Glutamatergic neuron (in vitro differentiated cells): Measurements from ENCODE around the gene KIR2DL3. TPM values are rescaled to one million over a fixed set of nuclear protein-coding genes. Genes with fewer than 3 reads are reported as not detected.
"Not testable (repeated sequence)": the region's sequence is repeated elsewhere in the genome, so short reads cannot be mapped to it uniquely, and the experiment has no call there.

Source experiments
- DNase-seq: peaks from one replicate; pipeline ENCODE4 v3.0.0; 2022
- H3K27ac Mint-ChIP-seq: one replicate; pipeline ENCODE4 v1.8.0; 2020; ENCODE audit warnings: mild to moderate bottlenecking, mixed read lengths, inconsistent platforms; ENCODE audit not compliant: unreplicated experiment
- H3K27me3 Mint-ChIP-seq: one replicate; pipeline ENCODE4 v1.8.0; 2020; ENCODE audit warnings: mild to moderate bottlenecking, moderate library complexity, mixed read lengths, inconsistent platforms; ENCODE audit not compliant: unreplicated experiment
- H3K36me3 Mint-ChIP-seq: one replicate; pipeline ENCODE4 v1.8.0; 2020; ENCODE audit warnings: mild to moderate bottlenecking, mixed read lengths, inconsistent platforms; ENCODE audit not compliant: unreplicated experiment
- H3K4me1 Mint-ChIP-seq: one replicate; pipeline ENCODE4 v1.8.0; 2020; ENCODE audit warnings: mild to moderate bottlenecking, low read depth, mixed read lengths, inconsistent platforms; ENCODE audit not compliant: unreplicated experiment
- H3K4me3 Mint-ChIP-seq: one replicate; pipeline ENCODE4 v1.8.0; 2020; ENCODE audit warnings: mild to moderate bottlenecking, mixed read lengths, inconsistent platforms; ENCODE audit not compliant: unreplicated experiment
- H3K9me3 Mint-ChIP-seq: one replicate; pipeline ENCODE4 v1.8.0; 2020; ENCODE audit warnings: mild to moderate bottlenecking, moderate library complexity, mixed read lengths, inconsistent platforms; ENCODE audit not compliant: unreplicated experiment
- CTCF ChIP-seq: fragments of 200-600 bp; sonication (generic); IDR thresholded peaks from one replicate; pipeline ENCODE4 v1.5.0; 2021; ENCODE audit not compliant: partially characterized antibody, unreplicated experiment
- total RNA-seq: library from RNA; stranded (reverse); fragmentation: NEBNext Ultra II Directional; extraction: Animal tissue kit (Norgen Biotek cat#: 25700); gene quantifications from one replicate; pipeline ENCODE4 v1.2.1, GENCODE V29; 2021; ENCODE audit not compliant: unreplicated experiment

The KIR2DL3 gene
- total RNA-seq, 1 donor from 2014 or later: not detected

GRCh38 chr19:54709212-54709948 is 28.9 kb upstream of the KIR2DL3 start:
- Mint-ChIP-seq H3K4me3 (no peak overlapping the region), H3K27me3 (no peaks in the 10 kb centered on the region)

GRCh38 chr19:54709956-54710355 is 28.4 kb upstream of the KIR2DL3 start:
- not testable (repeated sequence) for H3K4me3 Mint-ChIP-seq, H3K27ac Mint-ChIP-seq, H3K36me3 Mint-ChIP-seq, H3K27me3 Mint-ChIP-seq, DNase-seq, H3K4me1 Mint-ChIP-seq, H3K9me3 Mint-ChIP-seq

More at GRCh38 chr19:54709212-54709948, 28.9 kb upstream of the KIR2DL3 start:
- Mint-ChIP-seq H3K4me1 (no peaks in the 10 kb centered on the region), H3K36me3 (peaks cover 8% of the 10 kb centered on the region), H3K27ac (no peak overlapping the region), H3K9me3 (peaks cover 10% of the 10 kb centered on the region)
- no peak for DNase-seq
- no peak for TF ChIP-seq CTCF

GRCh38 chr19:54724142-54724541 is 14.2 kb upstream of the KIR2DL3 start, which contains the start of gene KIR3DL3:
Gene KIR3DL3 (plus strand): TSS chr19:54724442. CDS start chr19:54724497, 55 bp downstream.
- no peak for TF ChIP-seq CTCF
- no peak within 1 kb of the TSS for H3K27ac Mint-ChIP-seq
- H3K4me3 Mint-ChIP-seq: no peak within 1 kb of the TSS
- peaks cover 4% of the 10 kb centered on the region for H3K27me3 Mint-ChIP-seq
- peaks cover 31% of the 10 kb centered on the region for H3K36me3 Mint-ChIP-seq
- H3K4me1 Mint-ChIP-seq: no peaks in the 10 kb centered on the region
- H3K9me3 Mint-ChIP-seq: peaks cover 29% of the 10 kb centered on the region
- DNase-seq: no peak

GRCh38 chr19:54724644-54725043 is 13.7 kb upstream of the KIR2DL3 start:
- no peak for TF ChIP-seq CTCF
- Mint-ChIP-seq H3K9me3 (peaks cover 30% of the 10 kb centered on the region), H3K27me3 (peaks cover 4% of the 10 kb centered on the region), H3K4me3 (no peak overlapping the region), H3K4me1 (no peaks in the 10 kb centered on the region), H3K27ac (no peak overlapping the region), H3K36me3 (peaks cover 32% of the 10 kb centered on the region)
- DNase-seq: no peak

- H3K4me3 Mint-ChIP-seq: no peak overlapping the region
- H3K9me3 Mint-ChIP-seq: peaks cover 30% of the 10 kb centered on the region
- H3K27ac Mint-ChIP-seq: no peak overlapping the region
These were observed 13.0 kb upstream of the KIR2DL3 start for GRCh38 chr19:54725321-54725720.

More at GRCh38 chr19:54725321-54725720, 13.0 kb upstream of the KIR2DL3 start:
- no peaks in the 10 kb centered on the region for H3K4me1 Mint-ChIP-seq
- no peak for DNase-seq
- peaks cover 32% of the 10 kb centered on the region for H3K36me3 Mint-ChIP-seq
- H3K27me3 Mint-ChIP-seq: peaks cover 4% of the 10 kb centered on the region
- no peak for TF ChIP-seq CTCF
